Measurements from ENCODE around the gene SLX9. TPM values are rescaled to one million over a fixed set of nuclear protein-coding genes. Genes with fewer than 3 reads are reported as not detected.

The SLX9 gene
- total RNA-seq, 1 experiment from 2014 or later: 74.3 TPM

DNA sequence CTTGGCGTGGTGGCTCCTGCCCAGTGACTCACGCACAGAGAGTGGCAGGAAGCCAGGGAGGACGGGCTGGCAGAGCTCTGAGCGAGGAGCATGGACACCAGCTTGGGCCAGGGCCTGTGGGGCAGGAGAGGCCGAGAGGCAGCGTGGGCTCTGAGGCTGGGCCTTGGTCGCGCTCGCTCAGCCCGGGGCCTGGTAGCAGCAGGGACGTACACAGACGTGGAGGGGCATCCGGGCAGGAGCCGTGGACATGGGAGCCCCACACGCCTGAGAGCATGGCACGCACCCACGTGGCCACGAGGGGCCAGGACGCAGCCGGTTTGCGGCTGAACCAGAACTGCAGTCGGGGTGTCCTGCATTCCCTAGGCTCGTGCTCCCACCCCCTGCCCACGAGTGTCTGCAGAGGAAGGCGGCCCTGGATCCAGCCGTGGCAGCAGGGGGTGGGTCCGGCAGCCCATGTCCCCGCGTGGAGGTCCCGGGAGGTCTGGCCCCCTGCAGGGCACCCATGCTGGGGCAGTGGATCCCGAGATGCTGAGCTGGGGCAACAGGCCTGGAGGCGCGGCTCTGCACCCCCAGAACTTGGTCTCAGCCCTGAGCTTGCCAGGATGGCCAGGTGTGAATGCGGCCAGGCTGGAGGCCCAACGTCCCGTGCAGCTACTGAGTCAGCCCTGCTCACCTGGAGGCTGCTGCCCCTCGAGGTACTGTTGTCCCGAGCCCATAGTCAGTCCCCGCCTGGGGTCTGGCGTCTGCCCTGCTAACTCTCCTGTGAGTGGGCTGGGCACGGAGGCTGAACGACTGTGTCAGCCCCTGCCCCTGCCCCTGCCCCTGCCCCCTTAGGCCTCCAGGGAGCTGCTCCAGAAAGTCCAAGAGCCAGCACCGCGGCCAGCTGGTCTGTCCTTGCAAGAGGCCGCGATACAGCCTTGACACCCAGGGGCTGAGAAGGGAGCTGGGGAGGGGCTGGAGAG is 61.6 kb downstream of the SLX9 start:
- H3K14ac ChIP-seq (ENCODE audit: insufficient read depth, low read length): peak overlapping the region; percentile 69
- no peak overlapping the region for H3K4ac ChIP-seq (ENCODE audit: low read depth, low read length)
- no peak overlapping the region for H4K8ac ChIP-seq (replicated peaks; ENCODE audit: insufficient read length, low read depth, low read length)
- no peak overlapping the region for H4K91ac ChIP-seq (ENCODE audit: insufficient read length, low read depth, low read length)
- H2BK15ac ChIP-seq (ENCODE audit: low read depth, low read length): no peak overlapping the region
- TF ChIP-seq, protein P1, sequence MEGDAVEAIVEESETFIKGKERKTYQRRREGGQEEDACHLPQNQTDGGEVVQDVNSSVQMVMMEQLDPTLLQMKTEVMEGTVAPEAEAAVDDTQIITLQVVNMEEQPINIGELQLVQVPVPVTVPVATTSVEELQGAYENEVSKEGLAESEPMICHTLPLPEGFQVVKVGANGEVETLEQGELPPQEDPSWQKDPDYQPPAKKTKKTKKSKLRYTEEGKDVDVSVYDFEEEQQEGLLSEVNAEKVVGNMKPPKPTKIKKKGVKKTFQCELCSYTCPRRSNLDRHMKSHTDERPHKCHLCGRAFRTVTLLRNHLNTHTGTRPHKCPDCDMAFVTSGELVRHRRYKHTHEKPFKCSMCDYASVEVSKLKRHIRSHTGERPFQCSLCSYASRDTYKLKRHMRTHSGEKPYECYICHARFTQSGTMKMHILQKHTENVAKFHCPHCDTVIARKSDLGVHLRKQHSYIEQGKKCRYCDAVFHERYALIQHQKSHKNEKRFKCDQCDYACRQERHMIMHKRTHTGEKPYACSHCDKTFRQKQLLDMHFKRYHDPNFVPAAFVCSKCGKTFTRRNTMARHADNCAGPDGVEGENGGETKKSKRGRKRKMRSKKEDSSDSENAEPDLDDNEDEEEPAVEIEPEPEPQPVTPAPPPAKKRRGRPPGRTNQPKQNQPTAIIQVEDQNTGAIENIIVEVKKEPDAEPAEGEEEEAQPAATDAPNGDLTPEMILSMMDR (conservative IDR thresholded peaks at IDR 0.05): no peak
- H3K4me2 ChIP-seq (ENCODE audit: insufficient read depth, insufficient read length, low read length): no peak overlapping the region
- no peak overlapping the region for H3K27ac ChIP-seq (ENCODE audit: insufficient read length, low read depth, low read length)
- WGBS (ENCODE audit: extremely low coverage, insufficient read length, low lambda C conversion rate): no CpG with 5 or more reads among the region's 46 CpGs
- H2BK20ac ChIP-seq (ENCODE audit: low read depth, low read length, poor library complexity, severe bottlenecking): no peak overlapping the region
- no peak overlapping the region for H2AFZ ChIP-seq (ENCODE audit: low read length)
- no peak overlapping the region for H3K56ac ChIP-seq (ENCODE audit: insufficient read length, low read depth, low read length)
- H3K23me2 ChIP-seq (ENCODE audit: insufficient read length, low read depth, low read length, poor library complexity, severe bottlenecking): peaks cover 6% of the 10 kb centered on the region
- Mint-ChIP-seq H3K4me1 (peaks cover 6 to 9% of the 10 kb centered on the region in 2 experiments), H3K27ac (no peak overlapping the region), H3K36me3 (ENCODE audit: insufficient read depth in 1 of 3, low read depth in 3 of 3) (no peaks in the 10 kb centered on the region), H3K4me3 (no peak overlapping the region), H3K9me3 (peaks cover 2 to 3% of the 10 kb centered on the region in 2 experiments; a peak in 2 of 5 replicates), H3K27me3 (ENCODE audit: low read depth) (peaks cover 8% of the 10 kb centered on the region)
- no peak overlapping the region for H4K5ac ChIP-seq (ENCODE audit: insufficient read length, low read depth, low read length)
- no peak overlapping the region for H2BK5ac ChIP-seq (ENCODE audit: insufficient read length, low read length)
- no peaks in the 10 kb centered on the region for H3K9me3 ChIP-seq (ENCODE audit: control insufficient read depth, low read depth, low read length)
- DNase-seq: no peak
- H2BK120ac ChIP-seq (ENCODE audit: low read depth, low read length, poor library complexity, severe bottlenecking): no peak overlapping the region
- H3K23ac ChIP-seq (ENCODE audit: insufficient read length, low read depth, low read length): no peak overlapping the region
- no peaks in the 10 kb centered on the region for H3K4me1 ChIP-seq (ENCODE audit: insufficient read depth, low read length)
- no peak overlapping the region for H2BK12ac ChIP-seq (ENCODE audit: insufficient read length, low read depth, low read length)
- no peaks in the 10 kb centered on the region for H3K79me2 ChIP-seq (ENCODE audit: insufficient read depth, low read length)
- H2AK5ac ChIP-seq (ENCODE audit: insufficient read length, low read length): no peak overlapping the region
- H4K20me1 ChIP-seq (ENCODE audit: control insufficient read depth, insufficient read depth, insufficient read length): no peaks in the 10 kb centered on the region
- no peak overlapping the region for H3K9ac ChIP-seq (ENCODE audit: extremely low read depth, insufficient read length, low read length)
- peak overlapping the region; percentile 42 for H3K18ac ChIP-seq (ENCODE audit: insufficient read length, low read depth, low read length)
- no peaks in the 10 kb centered on the region for H3K79me1 ChIP-seq (ENCODE audit: insufficient read depth, low read depth, low read length, poor library complexity, severe bottlenecking)
- H3T11ph ChIP-seq (ENCODE audit: low read length): no peak overlapping the region
- H3K27me3 ChIP-seq (ENCODE audit: insufficient read depth, low read length): no peaks in the 10 kb centered on the region; the same call in 1 of the 2 replicates
